Measurements from ENCODE around the gene FAM163B.
"Not testable (repeated sequence)": the region's sequence is repeated elsewhere in the genome, so short reads cannot be mapped to it uniquely, and the experiment has no call there.

The FAM163B gene

GRCh38 chr9:133631111-133631510, 21.9 kb upstream of the FAM163B start:
- peaks cover 6% of the 10 kb centered on the region for H3K4me1 ChIP-seq (ENCODE audit: control insufficient read depth, insufficient read depth, low read length)
- no CpG with 5 or more reads among the region's 12 CpGs for WGBS (ENCODE audit: insufficient coverage, insufficient read length)
- no peak overlapping the region for H3K4me3 ChIP-seq (ENCODE audit: low read length)
- no peaks in the 10 kb centered on the region for H3K27me3 ChIP-seq (ENCODE audit: control insufficient read depth, insufficient read depth, low read length)
- H3K27ac ChIP-seq (ENCODE audit: low read length), result no peak overlapping the region
- no peak for DNase-seq (ENCODE audit: low read depth, low spot score)
- H3K36me3 ChIP-seq (ENCODE audit: control insufficient read depth, insufficient read depth, low read length), result no peaks in the 10 kb centered on the region
- H3K9me3 ChIP-seq (ENCODE audit: control insufficient read depth, insufficient read depth, low read length), result no peaks in the 10 kb centered on the region

GRCh38 chr9:133629221-133630110, 20.3 kb upstream of the FAM163B start:
- H3K27me3 ChIP-seq (ENCODE audit: control insufficient read depth, insufficient read depth, low read length), result no peaks in the 10 kb centered on the region
- WGBS (ENCODE audit: insufficient coverage, insufficient read length), result no CpG with 5 or more reads among the region's 23 CpGs
- no peak overlapping the region for H3K27ac ChIP-seq (ENCODE audit: low read length)
- no peaks in the 10 kb centered on the region for H3K9me3 ChIP-seq (ENCODE audit: control insufficient read depth, insufficient read depth, low read length)
- H3K4me3 ChIP-seq (ENCODE audit: low read length), result no peak overlapping the region
- H3K4me1 ChIP-seq (ENCODE audit: control insufficient read depth, insufficient read depth, low read length), result peaks cover 6% of the 10 kb centered on the region
- no peak for DNase-seq (ENCODE audit: low read depth, low spot score)
- H3K36me3 ChIP-seq (ENCODE audit: control insufficient read depth, insufficient read depth, low read length), result no peaks in the 10 kb centered on the region

- no CpG with 5 or more reads among the region's 8 CpGs for WGBS (ENCODE audit: insufficient coverage, insufficient read length)
- Histone ChIP-seq H3K27ac (ENCODE audit: low read length) (no peak overlapping the region), H3K4me1 (ENCODE audit: control insufficient read depth, insufficient read depth, low read length) (peaks cover 6% of the 10 kb centered on the region), H3K4me3 (ENCODE audit: low read length) (no peak overlapping the region), H3K9me3 (ENCODE audit: control insufficient read depth, insufficient read depth, low read length) (no peaks in the 10 kb centered on the region), H3K36me3 (ENCODE audit: control insufficient read depth, insufficient read depth, low read length) (no peaks in the 10 kb centered on the region), H3K27me3 (ENCODE audit: control insufficient read depth, insufficient read depth, low read length) (no peaks in the 10 kb centered on the region)
- no peak for DNase-seq (ENCODE audit: low read depth, low spot score)
These were observed 19.6 kb upstream of the FAM163B start for GRCh38 chr9:133628766-133629165.

GRCh38 chr9:133627341-133627740, 18.2 kb upstream of the FAM163B start:
- no peak overlapping the region for H3K27ac ChIP-seq (ENCODE audit: low read length)
- no peaks in the 10 kb centered on the region for H3K27me3 ChIP-seq (ENCODE audit: control insufficient read depth, insufficient read depth, low read length)
- no peaks in the 10 kb centered on the region; the same call in 1 of the 2 replicates for H3K4me1 ChIP-seq (ENCODE audit: control insufficient read depth, insufficient read depth, low read length)
- H3K9me3 ChIP-seq (ENCODE audit: control insufficient read depth, insufficient read depth, low read length), result no peaks in the 10 kb centered on the region
- DNase-seq (ENCODE audit: low read depth, low spot score), result no peak
- H3K4me3 ChIP-seq (ENCODE audit: low read length), result no peak overlapping the region
- H3K36me3 ChIP-seq (ENCODE audit: control insufficient read depth, insufficient read depth, low read length), result no peaks in the 10 kb centered on the region
- no CpG with 5 or more reads among the region's 3 CpGs for WGBS (ENCODE audit: insufficient coverage, insufficient read length)

- not testable (repeated sequence) for H3K27me3 ChIP-seq (ENCODE audit: control insufficient read depth, insufficient read depth, low read length)
These were observed 16.8 kb upstream of the FAM163B start for GRCh38 chr9:133626008-133626407.

GRCh38 chr9:133622555-133622954, 13.4 kb upstream of the FAM163B start:
- no peaks in the 10 kb centered on the region for H3K9me3 ChIP-seq (ENCODE audit: control insufficient read depth, insufficient read depth, low read length)
- DNase-seq (ENCODE audit: low read depth, low spot score), result no peak
- H3K27ac ChIP-seq (ENCODE audit: low read length), result no peak overlapping the region
- no peaks in the 10 kb centered on the region for H3K27me3 ChIP-seq (ENCODE audit: control insufficient read depth, insufficient read depth, low read length)
- H3K4me1 ChIP-seq (ENCODE audit: control insufficient read depth, insufficient read depth, low read length), result no peaks in the 10 kb centered on the region
- H3K36me3 ChIP-seq (ENCODE audit: control insufficient read depth, insufficient read depth, low read length), result no peaks in the 10 kb centered on the region
- no CpG with 5 or more reads among the region's 5 CpGs for WGBS (ENCODE audit: insufficient coverage, insufficient read length)
- H3K4me3 ChIP-seq (ENCODE audit: low read length), result no peak overlapping the region

More at GRCh38 chr9:133626008-133626407, 16.8 kb upstream of the FAM163B start:
- H3K27ac ChIP-seq (ENCODE audit: low read length); H3K4me3 ChIP-seq (ENCODE audit: low read length); H3K4me1 ChIP-seq (ENCODE audit: control insufficient read depth, insufficient read depth, low read length); DNase-seq (ENCODE audit: low read depth, low spot score); H3K9me3 ChIP-seq (ENCODE audit: control insufficient read depth, insufficient read depth, low read length); H3K36me3 ChIP-seq (ENCODE audit: control insufficient read depth, insufficient read depth, low read length): not testable (repeated sequence)

GRCh38 chr9:133621725-133622267, 12.6 kb upstream of the FAM163B start:
- Histone ChIP-seq H3K4me3 (ENCODE audit: low read length) (no peak overlapping the region), H3K4me1 (ENCODE audit: control insufficient read depth, insufficient read depth, low read length) (no peaks in the 10 kb centered on the region), H3K9me3 (ENCODE audit: control insufficient read depth, insufficient read depth, low read length) (no peaks in the 10 kb centered on the region), H3K27ac (ENCODE audit: low read length) (no peak overlapping the region), H3K27me3 (ENCODE audit: control insufficient read depth, insufficient read depth, low read length) (no peaks in the 10 kb centered on the region), H3K36me3 (ENCODE audit: control insufficient read depth, insufficient read depth, low read length) (no peaks in the 10 kb centered on the region)
- WGBS (ENCODE audit: insufficient coverage, insufficient read length), result no CpG with 5 or more reads among the region's 11 CpGs
- no peak for DNase-seq (ENCODE audit: low read depth, low spot score)

- Histone ChIP-seq H3K36me3 (ENCODE audit: control insufficient read depth, insufficient read depth, low read length) (no peaks in the 10 kb centered on the region), H3K27me3 (ENCODE audit: control insufficient read depth, insufficient read depth, low read length) (no peaks in the 10 kb centered on the region), H3K4me3 (ENCODE audit: low read length) (no peak overlapping the region), H3K27ac (ENCODE audit: low read length) (no peak overlapping the region), H3K4me1 (ENCODE audit: control insufficient read depth, insufficient read depth, low read length) (no peaks in the 10 kb centered on the region; the same call in 1 of the 2 replicates), H3K9me3 (ENCODE audit: control insufficient read depth, insufficient read depth, low read length) (no peaks in the 10 kb centered on the region)
- no peak for DNase-seq (ENCODE audit: low read depth, low spot score)
- WGBS (ENCODE audit: insufficient coverage, insufficient read length), result no CpG with 5 or more reads among the region's 8 CpGs
These were observed 10.6 kb upstream of the FAM163B start for GRCh38 chr9:133619791-133620190.

GRCh38 chr9:133618726-133619125, 9.5 kb upstream of the FAM163B start:
- WGBS (ENCODE audit: insufficient coverage, insufficient read length), result no CpG with 5 or more reads among the region's 10 CpGs
- H3K27me3 ChIP-seq (ENCODE audit: control insufficient read depth, insufficient read depth, low read length), result no peaks in the 10 kb centered on the region
- H3K36me3 ChIP-seq (ENCODE audit: control insufficient read depth, insufficient read depth, low read length), result no peaks in the 10 kb centered on the region
- no peaks in the 10 kb centered on the region; the same call in 1 of the 2 replicates for H3K4me1 ChIP-seq (ENCODE audit: control insufficient read depth, insufficient read depth, low read length)
- no peaks in the 10 kb centered on the region for H3K9me3 ChIP-seq (ENCODE audit: control insufficient read depth, insufficient read depth, low read length)
- no peak overlapping the region for H3K4me3 ChIP-seq (ENCODE audit: low read length)
- no peak overlapping the region for H3K27ac ChIP-seq (ENCODE audit: low read length)
- no peak for DNase-seq (ENCODE audit: low read depth, low spot score)

- no peak for DNase-seq (ENCODE audit: low read depth, low spot score)
- Histone ChIP-seq H3K36me3 (ENCODE audit: control insufficient read depth, insufficient read depth, low read length) (no peaks in the 10 kb centered on the region), H3K4me1 (ENCODE audit: control insufficient read depth, insufficient read depth, low read length) (no peaks in the 10 kb centered on the region; the same call in 1 of the 2 replicates), H3K27ac (ENCODE audit: low read length) (no peak overlapping the region), H3K4me3 (ENCODE audit: low read length) (no peak overlapping the region), H3K9me3 (ENCODE audit: control insufficient read depth, insufficient read depth, low read length) (no peaks in the 10 kb centered on the region), H3K27me3 (ENCODE audit: control insufficient read depth, insufficient read depth, low read length) (no peaks in the 10 kb centered on the region)
- no CpG with 5 or more reads among the region's 13 CpGs for WGBS (ENCODE audit: insufficient coverage, insufficient read length)
These were observed 7.6 kb upstream of the FAM163B start for GRCh38 chr9:133616643-133617405.
